ENCODE results near the gene CD200.

Gene CD200

DNA sequence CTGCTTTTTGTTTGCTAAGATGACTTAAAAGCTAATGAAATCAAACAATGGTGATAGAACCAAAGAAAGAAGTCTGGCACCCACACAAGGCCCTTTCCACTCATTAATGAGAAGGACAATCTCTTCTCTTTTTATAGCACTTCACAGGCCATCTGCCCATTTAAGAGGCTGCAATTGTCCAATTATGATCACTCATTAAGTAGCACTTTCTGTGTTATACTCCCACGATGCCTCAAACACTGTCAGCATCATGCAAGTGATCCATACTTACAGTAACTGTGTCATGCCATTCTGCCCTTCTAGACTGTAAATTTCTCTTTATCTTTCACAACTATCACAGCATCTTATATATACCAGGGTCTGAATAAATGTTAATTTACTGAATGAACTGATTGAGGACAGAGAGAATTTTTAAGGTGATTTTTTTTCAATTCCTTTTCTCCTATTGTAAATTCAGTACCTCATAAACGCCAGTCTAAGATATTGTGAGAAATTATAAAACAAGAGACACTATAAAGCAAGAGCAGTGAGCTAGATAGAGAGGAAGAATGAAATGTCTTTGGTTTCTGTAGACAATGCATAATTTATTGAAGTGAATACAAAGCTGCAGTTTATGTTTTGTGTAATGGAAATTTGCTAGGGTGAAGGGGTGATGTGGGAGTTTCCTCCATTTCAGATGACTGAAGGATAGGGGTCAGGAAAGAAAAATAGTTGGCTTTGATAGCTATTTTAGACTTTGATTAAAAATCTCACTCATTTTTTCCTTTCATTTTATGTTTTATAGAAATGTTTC lies 17.3 kb downstream of the CD200 start:
- no peak for DNase-seq

GRCh38 chr3:112351036-112351435 lies 18.1 kb downstream of the CD200 start:
- Histone ChIP-seq H3K27me3 (replicated peaks; ENCODE audit: insufficient read depth, low read length) (no peaks in the 10 kb centered on the region), H3F3A (ENCODE audit: insufficient read depth, low read length) (no peaks in the 10 kb centered on the region), H4K20me1 (ENCODE audit: insufficient read depth, low read length) (no peaks in the 10 kb centered on the region), H3K79me2 (ENCODE audit: low read length) (no peaks in the 10 kb centered on the region), H3K9ac (ENCODE audit: low read length) (no peak overlapping the region), H3K36me3 (replicated peaks; ENCODE audit: insufficient read depth, low read length) (no peaks in the 10 kb centered on the region), H3K27ac (ENCODE audit: low read length) (no peak overlapping the region), H3K4me1 (ENCODE audit: low read length) (no peaks in the 10 kb centered on the region), H3K4me3 (ENCODE audit: low read length) (no peak overlapping the region), H3K9me2 (replicated peaks; ENCODE audit: insufficient read depth, low read length) (no peaks in the 10 kb centered on the region), H3K9me3 (replicated peaks; ENCODE audit: insufficient read depth, low read length) (no peaks in the 10 kb centered on the region), H2AFZ (ENCODE audit: low read length) (no peak overlapping the region), H3K4me2 (ENCODE audit: low read depth, low read length) (no peak overlapping the region)
- DNase-seq = no peak
- TF ChIP-seq EZH2 (optimal IDR thresholded peaks at IDR 0.05; ENCODE audit: low read depth, low read length) (no peak), EZH2phosphoT487 (IDR thresholded peaks at IDR 0.05; ENCODE audit: low read length) (no peak), CTCF (IDR thresholded peaks at IDR 0.05; ENCODE audit: low read length) (no peak)

More for the DNA sequence above, 17.3 kb downstream of the CD200 start:
- Histone ChIP-seq H3K27ac (ENCODE audit: low read length) (no peak overlapping the region), H4K20me1 (ENCODE audit: insufficient read depth, low read length) (no peaks in the 10 kb centered on the region), H2AFZ (ENCODE audit: low read length) (no peak overlapping the region), H3K9ac (ENCODE audit: low read length) (no peak overlapping the region), H3K4me3 (ENCODE audit: low read length) (no peak overlapping the region), H3K4me1 (ENCODE audit: low read length) (no peaks in the 10 kb centered on the region), H3K27me3 (replicated peaks; ENCODE audit: insufficient read depth, low read length) (no peaks in the 10 kb centered on the region), H3K36me3 (replicated peaks; ENCODE audit: insufficient read depth, low read length) (no peaks in the 10 kb centered on the region), H3F3A (ENCODE audit: insufficient read depth, low read length) (no peaks in the 10 kb centered on the region), H3K79me2 (ENCODE audit: low read length) (no peaks in the 10 kb centered on the region), H3K4me2 (ENCODE audit: low read depth, low read length) (no peak overlapping the region), H3K9me3 (replicated peaks; ENCODE audit: insufficient read depth, low read length) (no peaks in the 10 kb centered on the region), H3K9me2 (replicated peaks; ENCODE audit: insufficient read depth, low read length) (no peaks in the 10 kb centered on the region)
- no peak for TF ChIP-seq CTCF (IDR thresholded peaks at IDR 0.05; ENCODE audit: low read length)
- TF ChIP-seq EZH2 (optimal IDR thresholded peaks at IDR 0.05; ENCODE audit: low read depth, low read length) = no peak
- TF ChIP-seq EZH2phosphoT487 (IDR thresholded peaks at IDR 0.05; ENCODE audit: low read length) = no peak

DNA sequence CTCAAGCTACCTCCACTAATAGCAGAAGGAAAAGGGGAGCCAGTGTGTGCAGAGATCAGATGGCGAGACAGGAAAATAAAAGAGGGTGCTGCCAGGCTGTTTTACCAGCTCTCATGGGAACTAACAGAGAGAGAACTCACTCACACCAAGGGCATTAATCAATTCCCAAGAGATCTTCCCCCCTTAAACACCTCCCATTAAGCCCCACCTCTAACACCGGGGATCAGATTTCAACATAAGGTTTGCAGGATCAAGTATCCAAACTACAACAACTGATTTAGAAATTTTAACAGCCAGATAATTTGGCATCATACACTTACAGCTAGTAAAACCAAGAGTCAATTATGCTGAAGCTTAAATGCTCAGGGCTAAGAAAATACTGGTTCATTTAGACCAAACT lies 18.9 kb downstream of the CD200 start:
- TF ChIP-seq CTCF (IDR thresholded peaks at IDR 0.05; ENCODE audit: low read length) (no peak), EZH2phosphoT487 (IDR thresholded peaks at IDR 0.05; ENCODE audit: low read length) (no peak), EZH2 (optimal IDR thresholded peaks at IDR 0.05; ENCODE audit: low read depth, low read length) (no peak)
- Histone ChIP-seq H4K20me1 (ENCODE audit: insufficient read depth, low read length) (no peaks in the 10 kb centered on the region), H3K4me2 (ENCODE audit: low read depth, low read length) (no peak overlapping the region), H3F3A (ENCODE audit: insufficient read depth, low read length) (no peaks in the 10 kb centered on the region), H3K9ac (ENCODE audit: low read length) (no peak overlapping the region), H3K9me2 (replicated peaks; ENCODE audit: insufficient read depth, low read length) (no peaks in the 10 kb centered on the region), H3K79me2 (ENCODE audit: low read length) (no peaks in the 10 kb centered on the region), H3K9me3 (replicated peaks; ENCODE audit: insufficient read depth, low read length) (no peaks in the 10 kb centered on the region), H3K27me3 (replicated peaks; ENCODE audit: insufficient read depth, low read length) (no peaks in the 10 kb centered on the region), H3K4me3 (ENCODE audit: low read length) (no peak overlapping the region), H3K4me1 (ENCODE audit: low read length) (no peaks in the 10 kb centered on the region), H3K27ac (ENCODE audit: low read length) (no peak overlapping the region), H2AFZ (ENCODE audit: low read length) (no peak overlapping the region), H3K36me3 (replicated peaks; ENCODE audit: insufficient read depth, low read length) (no peaks in the 10 kb centered on the region)
- DNase-seq = no peak
